ENCODE data around the gene PPM1E.
"Not testable (repeated sequence)": the region's sequence is repeated elsewhere in the genome, so short reads cannot be mapped to it uniquely, and the experiment has no call there.

Gene PPM1E

DNA sequence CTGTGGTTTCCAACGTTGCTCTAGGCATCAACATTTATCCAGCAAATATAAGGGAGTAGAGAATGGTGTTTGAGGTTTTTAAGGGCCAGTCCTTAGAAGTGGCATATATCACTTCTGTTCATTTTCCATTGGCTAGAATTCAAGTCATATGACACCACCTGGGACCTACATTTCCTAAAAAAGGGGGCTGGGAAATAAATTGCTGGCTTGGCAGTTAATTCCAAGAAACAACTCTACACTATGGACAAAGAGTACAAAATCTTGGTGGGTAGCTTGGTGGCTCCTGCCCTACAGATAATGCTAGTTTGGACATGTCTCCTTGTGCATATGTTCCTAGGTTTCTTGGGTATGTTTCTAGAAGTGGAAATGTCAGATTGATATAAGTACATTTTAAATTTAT is 7.6 kb downstream of the PPM1E start:
- no peak for DNase-seq (ENCODE audit: low read depth, low spot score)
- no peak overlapping the region for H3K4me3 ChIP-seq (ENCODE audit: low read length)

DNA sequence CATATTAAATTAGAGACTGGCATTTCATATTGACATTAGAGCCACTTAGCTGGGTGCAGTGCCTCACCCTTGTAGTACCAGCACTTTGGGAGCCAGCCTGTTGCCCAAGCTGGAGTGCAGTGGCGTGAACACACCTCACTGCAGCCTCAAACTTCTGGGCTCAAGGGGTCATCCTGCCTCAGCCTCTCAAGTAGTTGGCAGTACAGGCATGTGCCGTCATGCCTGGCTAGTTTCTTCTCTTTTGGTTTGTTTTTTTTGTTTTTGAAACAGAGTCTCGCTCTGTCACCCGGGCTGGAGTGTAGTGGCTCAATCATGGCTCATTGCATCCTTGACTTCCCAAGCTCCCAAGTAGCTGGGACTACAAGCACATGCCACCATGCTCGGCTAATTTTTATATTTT is 8.7 kb downstream of the PPM1E start:
- DNase-seq (ENCODE audit: low read depth, low spot score) = no peak
- H3K4me3 ChIP-seq (ENCODE audit: low read length) = no peak overlapping the region

DNA sequence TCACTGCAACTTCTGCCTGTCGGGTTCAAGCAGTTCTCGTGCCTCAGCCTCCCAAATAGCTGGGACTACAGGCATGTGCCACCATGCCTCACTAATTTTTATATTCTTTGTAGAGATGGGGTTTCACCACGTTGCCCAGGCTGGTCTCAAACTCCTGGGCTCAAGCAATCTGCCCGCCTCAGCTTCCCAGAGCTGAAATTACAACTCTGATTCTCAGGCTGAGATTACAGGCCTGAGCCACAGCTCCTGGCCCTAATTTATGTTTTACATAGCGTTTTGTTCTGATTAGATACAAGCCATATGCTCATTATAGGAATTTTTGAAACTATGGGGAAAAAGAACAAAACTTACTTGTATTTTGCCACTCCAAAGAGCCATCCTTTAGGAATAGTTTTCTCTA is 22.8 kb downstream of the PPM1E start:
- not testable (repeated sequence) for H3K4me3 ChIP-seq (ENCODE audit: low read length); DNase-seq (ENCODE audit: low read depth, low spot score)

DNA sequence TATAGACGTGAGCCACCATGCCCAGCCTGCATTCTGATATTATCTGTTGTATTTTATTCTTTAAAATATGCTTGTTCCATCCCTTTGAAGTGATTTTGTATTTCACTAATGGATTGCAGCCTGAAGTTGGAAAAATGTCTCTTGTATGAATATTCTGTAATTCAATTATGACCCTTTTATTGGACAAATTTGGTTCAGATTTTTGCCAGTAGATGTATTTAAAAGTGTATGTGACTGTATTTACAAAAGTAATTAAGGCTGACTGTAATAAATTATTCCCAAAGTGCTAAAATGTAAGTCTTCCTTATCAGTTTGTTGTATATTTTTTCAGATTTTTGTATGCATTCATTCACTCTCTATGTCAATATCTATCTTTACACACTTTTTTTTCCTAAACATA is 23.8 kb downstream of the PPM1E start:
- no peak for DNase-seq (ENCODE audit: low read depth, low spot score)
- no peak overlapping the region for H3K4me3 ChIP-seq (ENCODE audit: low read length)

DNA sequence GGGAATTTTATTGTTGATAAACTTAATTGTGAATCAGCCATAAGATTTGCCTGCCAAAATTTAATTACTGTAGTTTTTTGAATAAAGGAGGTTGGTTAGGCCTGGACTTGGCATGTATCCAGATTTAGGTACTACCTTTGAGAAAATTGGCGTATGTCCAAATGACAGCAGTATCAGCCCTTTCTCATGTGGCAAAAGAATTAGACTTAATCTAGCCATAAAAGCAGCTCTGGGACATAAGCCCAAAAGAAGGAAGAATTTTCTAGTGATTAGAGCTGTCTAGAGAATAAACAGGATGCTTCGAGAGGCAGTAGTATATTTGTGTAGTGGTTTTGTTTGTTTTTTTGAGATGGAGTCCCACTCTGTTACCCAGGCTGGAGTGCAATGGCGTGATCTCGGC is 27.7 kb downstream of the PPM1E start:
- peak; percentile 33 for DNase-seq (ENCODE audit: low read depth, low spot score)
- H3K4me3 ChIP-seq (ENCODE audit: low read length) = no peak overlapping the region

DNA sequence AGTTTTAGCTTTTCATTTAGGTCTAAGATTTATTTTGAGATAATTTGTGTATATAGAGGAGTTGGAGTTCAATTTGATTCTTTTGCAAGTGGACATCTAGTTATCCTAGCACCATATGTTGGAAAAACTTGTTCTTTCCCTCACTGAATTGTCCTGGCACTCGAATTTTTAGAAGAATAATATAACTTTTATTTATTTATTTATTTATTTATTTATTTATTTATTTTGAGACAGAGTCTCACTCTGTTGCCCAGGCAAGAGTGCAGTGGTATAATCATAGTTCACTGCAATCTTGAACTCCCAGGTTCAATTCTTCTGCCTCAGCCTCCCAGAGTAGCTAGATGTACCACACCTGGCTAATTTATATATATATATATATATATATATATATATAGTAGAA is 29.4 kb downstream of the PPM1E start:
- DNase-seq (ENCODE audit: low read depth, low spot score) = no peak
- no peak overlapping the region for H3K4me3 ChIP-seq (ENCODE audit: low read length)

DNA sequence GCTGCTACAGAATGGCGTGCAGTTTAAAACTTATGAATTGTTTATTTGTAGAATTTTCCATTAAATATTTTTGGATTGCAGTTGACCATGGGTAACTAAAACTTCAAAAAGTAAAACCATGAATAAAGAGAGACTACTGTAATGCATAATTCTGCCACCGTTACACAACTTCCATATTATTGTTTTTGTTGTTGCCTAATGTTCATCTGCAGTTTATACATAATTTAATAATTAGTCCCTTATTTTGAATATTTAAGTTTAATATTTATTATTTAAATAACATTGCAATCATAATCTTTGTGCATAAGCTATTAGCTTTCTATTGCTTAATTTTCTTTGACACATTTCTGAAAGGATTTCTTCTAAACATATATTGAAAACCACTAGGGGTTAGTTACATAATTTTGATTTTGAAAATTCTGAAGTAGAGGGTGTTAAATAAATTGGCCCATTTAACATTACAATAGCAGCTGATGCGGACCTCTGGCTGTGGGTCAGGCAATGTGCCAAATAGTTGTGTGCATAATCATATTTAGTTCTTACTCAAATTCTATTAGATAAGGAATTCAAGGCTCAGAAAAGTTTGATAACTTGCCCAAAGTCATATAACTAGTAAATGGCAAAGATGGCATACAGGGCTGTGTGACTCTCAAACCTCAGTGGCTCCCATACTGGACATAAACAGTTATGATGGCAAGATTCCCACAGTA is 31.1 kb downstream of the PPM1E start:
- no peak overlapping the region for H3K4me3 ChIP-seq (ENCODE audit: low read length)
- no peak for DNase-seq (ENCODE audit: low read depth, low spot score)

DNA sequence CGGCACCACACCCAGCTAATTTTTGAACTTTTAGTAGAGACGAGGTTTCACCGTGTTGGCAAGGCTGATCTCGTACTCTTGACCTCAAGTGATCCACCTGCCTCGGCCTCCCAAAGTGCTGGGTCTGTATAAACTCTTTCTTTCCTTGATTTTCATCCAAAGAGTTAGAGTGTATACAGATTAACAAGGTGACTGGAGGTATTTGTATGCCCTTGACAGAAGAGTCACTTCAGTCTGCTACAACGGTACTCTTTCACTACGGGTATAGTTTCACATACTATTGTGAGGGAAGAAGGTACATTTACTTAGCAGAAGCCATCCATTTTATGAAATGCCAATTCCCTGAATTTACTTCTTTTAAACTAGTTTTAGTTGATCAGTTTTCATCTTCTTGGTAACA is 32.5 kb downstream of the PPM1E start:
- DNase-seq (ENCODE audit: low read depth, low spot score) = no peak
- H3K4me3 ChIP-seq (ENCODE audit: low read length) = no peak overlapping the region

DNA sequence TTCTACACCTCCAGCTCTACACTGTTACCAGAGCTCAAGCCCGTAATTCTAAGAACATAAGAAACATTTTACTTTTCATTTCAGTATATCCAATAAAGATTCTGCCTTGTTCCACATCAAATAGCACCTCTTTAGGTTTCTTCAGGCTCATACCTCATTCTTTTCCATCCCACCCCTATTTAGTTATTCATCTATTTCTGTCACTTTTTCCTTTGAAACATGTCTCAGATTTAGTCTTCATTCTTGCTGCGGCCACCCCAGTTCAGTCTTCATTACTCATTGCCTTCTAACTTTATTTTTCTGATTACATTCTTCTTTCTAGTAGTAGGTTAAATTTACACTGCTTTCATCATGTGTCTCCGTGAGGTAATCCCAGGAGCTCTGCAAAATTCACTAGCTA is 33.5 kb downstream of the PPM1E start:
- no peak for DNase-seq (ENCODE audit: low read depth, low spot score)

DNA sequence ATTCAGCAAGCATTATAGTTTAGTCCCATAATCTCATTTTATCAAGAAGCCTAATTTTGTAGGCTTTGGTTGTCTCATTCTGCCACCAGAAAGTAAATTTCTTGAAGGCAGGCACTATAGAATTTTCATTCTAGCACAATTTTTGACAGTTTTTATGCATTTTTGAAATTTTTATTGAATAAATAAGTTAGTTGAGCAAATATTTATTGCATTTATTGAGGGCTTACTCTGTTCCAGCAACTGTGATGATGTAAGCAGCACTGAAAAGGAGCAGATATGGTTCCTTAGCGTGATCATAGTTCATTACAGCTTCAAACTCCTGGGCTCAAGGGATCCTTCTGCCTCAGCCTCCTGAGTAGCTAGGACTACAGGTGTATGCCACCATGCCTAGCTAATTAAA is 34.2 kb downstream of the PPM1E start:
- no peak for DNase-seq (ENCODE audit: low read depth, low spot score)
- H3K4me3 ChIP-seq (ENCODE audit: low read length) = no peak overlapping the region

More for the DNA sequence above, 33.5 kb downstream of the PPM1E start:
- H3K4me3 ChIP-seq (ENCODE audit: low read length) = no peak overlapping the region

DNA sequence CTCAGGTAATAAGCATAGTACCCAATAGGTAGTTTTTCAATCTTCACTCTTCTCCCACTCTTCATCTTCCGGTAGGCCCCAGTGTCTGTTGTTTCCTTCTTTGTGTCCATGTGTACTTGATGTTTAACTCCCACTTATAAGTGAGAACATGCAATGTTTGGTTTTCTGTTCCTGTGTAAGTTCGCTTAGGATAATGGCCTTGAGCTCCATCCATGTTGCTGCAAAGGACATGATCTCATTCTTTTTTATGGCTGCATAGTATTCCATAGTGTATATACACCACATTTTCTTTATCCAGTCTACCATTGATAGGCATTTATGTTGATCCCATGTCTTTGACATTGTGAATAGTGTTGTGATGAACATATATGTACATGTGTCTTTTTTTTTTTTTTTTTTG is 38.9 kb downstream of the PPM1E start:
- DNase-seq (ENCODE audit: low read depth, low spot score); H3K4me3 ChIP-seq (ENCODE audit: low read length): not testable (repeated sequence)

DNA sequence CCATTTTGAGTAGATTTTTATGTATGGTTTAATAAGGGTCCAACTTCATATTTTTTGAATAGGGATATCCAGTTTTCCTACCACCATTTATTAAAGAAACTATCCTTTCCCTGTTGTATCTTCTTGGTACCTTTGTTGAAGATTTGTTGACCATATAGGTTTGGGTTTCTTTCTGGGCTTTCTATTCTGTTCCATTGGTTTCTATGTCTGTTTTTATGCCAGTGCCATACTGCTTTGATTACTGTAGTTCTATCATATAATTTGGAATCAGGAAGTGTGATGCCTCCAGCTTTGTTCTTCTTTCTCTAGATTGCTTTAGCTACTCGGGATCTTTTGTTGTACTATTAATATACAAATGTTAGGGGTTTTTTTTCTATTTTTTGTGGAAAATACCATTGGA is 46.5 kb downstream of the PPM1E start:
- DNase-seq (ENCODE audit: low read depth, low spot score) = no peak

DNA sequence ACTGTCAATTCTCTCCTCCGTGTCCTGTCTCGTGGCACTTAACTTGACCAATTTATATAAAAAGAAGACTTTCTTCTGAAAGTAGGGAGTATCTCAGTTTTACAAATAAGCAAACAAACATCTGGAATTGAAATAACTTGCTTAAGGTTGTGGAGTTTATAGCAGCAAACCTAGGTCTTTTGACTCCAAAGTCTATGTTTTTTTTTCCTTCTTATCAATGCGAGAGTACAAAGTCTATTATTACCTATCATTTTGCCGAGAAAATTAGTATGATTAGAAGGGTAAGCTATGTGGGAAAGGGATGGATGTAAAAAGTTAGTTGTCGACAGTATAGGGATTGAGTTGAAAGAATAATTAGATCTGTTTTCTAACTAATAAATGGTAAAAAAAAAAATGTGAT is 50.4 kb downstream of the PPM1E start:
- no peak overlapping the region for H3K4me3 ChIP-seq (ENCODE audit: low read length)
- DNase-seq (ENCODE audit: low read depth, low spot score) = no peak

More for the DNA sequence above, 46.5 kb downstream of the PPM1E start:
- no peak overlapping the region for H3K4me3 ChIP-seq (ENCODE audit: low read length)

DNA sequence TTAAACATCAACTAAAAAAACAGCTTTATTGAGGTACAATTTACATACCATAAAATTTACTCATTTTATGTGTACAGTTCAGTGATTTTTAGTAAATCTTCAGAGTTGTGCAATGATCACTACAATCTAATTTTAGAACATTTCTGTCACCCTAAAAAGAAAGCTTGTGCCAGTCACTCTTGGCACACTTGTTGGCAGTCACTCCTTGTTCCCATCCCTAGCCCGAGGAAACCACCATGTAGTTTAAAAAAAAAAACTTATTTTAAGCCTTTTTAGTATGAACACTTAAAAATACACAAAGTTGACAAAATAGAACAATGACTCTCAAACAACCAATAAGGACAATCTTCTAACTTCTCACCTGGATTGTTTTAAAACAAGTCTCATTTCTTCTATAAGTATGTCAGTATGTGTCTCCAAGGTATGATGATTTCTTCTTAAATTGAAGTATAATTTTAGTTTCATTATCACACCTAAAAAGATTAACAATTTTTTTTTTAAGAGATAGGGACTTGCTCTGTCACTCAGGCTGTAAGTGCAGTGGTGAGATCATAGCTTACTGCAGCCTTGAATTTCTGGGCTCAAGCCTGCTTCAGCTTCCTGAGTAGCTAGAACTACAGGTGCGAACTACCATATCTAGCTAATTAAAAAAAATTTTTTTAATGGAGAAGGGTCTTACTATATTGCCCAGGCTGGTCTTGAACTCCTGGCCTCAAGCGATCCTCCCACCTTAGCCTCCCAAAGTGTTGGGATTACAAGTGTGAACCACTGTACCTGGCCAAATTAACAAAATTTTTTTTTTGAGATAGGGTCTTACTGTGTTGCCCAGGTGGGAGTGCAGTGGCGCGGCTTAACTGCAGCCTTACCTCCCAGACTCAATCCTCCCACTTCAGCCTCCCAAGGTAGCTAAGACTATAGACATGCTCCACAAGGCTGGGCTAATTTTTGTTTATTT is 53.2 kb downstream of the PPM1E start:
- no peak overlapping the region for H3K4me3 ChIP-seq (ENCODE audit: low read length)
- DNase-seq (ENCODE audit: low read depth, low spot score) = no peak

DNA sequence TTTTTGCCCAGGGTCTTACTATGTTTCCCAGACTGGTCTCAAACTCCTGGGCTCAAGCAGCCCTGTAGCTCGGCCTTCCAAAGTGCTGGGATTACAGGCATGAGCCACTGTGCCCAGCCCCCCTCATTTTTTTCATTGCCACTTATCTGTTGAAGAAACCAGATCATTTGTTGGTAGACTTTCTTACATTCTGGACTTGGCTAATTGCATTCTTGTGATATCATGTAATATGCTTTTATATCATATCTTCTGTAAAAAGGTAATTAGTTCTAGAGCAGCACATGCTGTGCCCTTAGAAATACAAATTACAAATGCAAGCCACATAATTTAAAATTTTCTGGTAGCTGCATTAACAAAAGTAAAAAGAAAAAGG is 53.9 kb downstream of the PPM1E start:
- no peak for DNase-seq (ENCODE audit: low read depth, low spot score)
- no peak overlapping the region for H3K4me3 ChIP-seq (ENCODE audit: low read length)

DNA sequence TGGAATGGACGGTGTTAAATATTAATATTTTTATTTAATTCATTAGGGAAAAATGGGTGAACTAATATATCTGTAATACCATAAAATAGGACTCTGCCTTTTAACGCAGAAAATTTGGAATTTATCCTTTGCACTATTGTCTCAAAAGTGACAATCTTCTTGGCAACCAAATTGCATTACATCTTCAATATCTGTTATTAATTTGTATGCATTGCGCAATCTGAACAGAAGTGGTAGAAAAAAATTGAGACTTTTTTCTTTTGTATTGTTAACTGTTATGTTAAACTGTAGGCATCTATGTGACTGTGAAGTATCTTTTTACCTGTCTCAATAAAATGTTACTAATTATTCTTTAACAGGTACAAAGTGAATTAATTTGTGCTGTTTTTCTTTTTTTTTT is 55.6 kb downstream of the PPM1E start:
- no peak for DNase-seq (ENCODE audit: low read depth, low spot score)
- no peak overlapping the region for H3K4me3 ChIP-seq (ENCODE audit: low read length)

DNA sequence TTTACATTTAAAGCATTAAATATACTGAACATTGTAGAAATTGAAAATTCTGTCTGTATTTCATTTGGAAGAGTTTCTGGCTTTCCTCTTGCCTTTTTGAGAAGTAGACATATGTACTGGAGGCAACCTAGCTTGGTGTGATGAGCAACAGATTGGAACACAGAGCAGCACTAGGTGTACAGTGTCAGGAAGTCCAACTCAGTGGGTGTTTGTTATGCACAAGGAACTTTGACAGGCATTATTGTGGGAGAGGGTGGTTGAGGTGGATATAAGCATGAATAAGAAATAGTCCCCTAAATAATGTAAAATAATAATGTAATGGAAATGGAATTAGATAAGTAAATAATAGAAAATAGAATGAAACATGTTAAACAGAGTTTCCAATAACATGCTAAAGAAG is 58.1 kb downstream of the PPM1E start:
- no peak for DNase-seq (ENCODE audit: low read depth, low spot score)
- H3K4me3 ChIP-seq (ENCODE audit: low read length) = no peak overlapping the region

DNA sequence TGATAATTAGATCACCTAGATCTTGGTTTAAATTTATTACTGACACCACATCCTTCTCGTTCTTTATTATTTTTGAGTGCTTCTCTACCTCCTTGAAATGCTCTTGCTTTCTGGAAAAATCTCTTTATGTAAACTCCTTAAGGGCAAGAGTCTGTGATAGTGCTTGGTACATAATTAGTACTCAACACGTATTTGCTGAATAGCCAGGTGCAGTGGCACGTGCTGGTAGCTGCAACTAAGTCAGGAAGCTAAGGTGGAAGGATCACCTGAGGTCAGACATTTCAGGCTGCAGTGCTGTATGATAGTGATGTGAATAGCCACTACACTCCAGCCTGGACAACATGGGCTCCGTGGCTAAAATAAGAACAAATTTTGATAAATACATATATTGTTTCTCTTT is 63.0 kb downstream of the PPM1E start:
- DNase-seq (ENCODE audit: low read depth, low spot score) = no peak
- H3K4me3 ChIP-seq (ENCODE audit: low read length) = no peak overlapping the region

DNA sequence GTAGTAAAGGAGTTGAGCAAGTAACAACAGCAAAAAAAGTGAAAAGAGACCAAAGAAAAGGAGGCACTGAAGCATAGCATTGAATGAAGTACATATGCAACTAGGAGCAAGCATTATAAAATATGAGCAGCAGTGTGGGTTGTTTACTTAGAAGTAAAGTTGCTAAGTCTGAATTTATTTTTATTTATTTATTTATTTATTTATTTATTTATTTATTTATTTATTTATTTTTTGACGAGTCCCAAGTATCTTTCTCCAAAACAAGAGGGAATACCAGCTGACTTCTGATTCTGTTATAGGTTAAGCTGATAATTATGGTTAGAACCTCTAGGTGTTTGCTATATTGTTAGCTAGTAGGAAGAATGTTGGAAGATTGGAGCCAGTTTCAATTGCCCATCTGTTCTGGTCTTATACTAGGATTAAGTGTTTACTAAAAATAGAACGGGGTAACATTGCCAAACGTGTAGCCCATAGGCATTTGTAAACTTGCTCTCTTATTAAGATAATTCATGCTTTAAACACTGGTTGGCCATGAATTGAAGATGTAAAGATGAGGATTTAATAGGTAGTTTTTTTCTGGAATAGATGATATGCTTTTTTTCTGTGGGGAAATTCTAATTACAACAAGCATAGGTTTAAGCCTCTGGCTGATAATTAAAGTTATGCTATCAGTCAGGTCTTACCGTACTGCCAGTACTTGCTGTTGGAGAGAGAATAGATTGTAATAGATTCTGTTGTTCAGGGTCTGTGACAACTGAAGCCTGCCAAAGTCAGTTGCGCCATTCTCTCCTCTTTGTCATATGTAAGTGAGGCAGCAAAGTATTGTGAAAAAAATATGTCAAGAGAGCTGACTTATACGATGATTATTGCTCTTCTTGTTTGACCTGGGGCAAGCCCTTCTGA is 66.7 kb downstream of the PPM1E start:
- H3K4me3 ChIP-seq (ENCODE audit: low read length) = no peak overlapping the region

More for the DNA sequence above, 66.7 kb downstream of the PPM1E start:
- DNase-seq (ENCODE audit: low read depth, low spot score) = no peak

Measured in Jurkat, Clone E6-1 (cell line).